SK-N-MC (cell line): ENCODE measurements around the gene IL15RA.
"Not testable (repeated sequence)": the region's sequence is repeated elsewhere in the genome, so short reads cannot be mapped to it uniquely, and the experiment has no call there.

Experiments used
- DNase-seq: peaks from one replicate; pipeline ENCODE4 v3.0.0-alpha.2; 2011; ENCODE audit warnings: low read depth, low spot score
- H3K27ac ChIP-seq: fragments of 200-600 bp; sonication (generic); 2 replicates; pipeline ENCODE4 v1.5.1; 2016; ENCODE audit warnings: mixed run types
- H3K36me3 ChIP-seq: fragments of 200-600 bp; sonication (generic); 2 replicates; pipeline ENCODE4 v1.6.1; 2017; ENCODE audit warnings: antibody characterized with exemption, low read length, mixed read lengths; ENCODE audit not compliant: insufficient read depth
- H3K4me3 ChIP-seq: fragments of 200-600 bp; sonication (generic); 2 replicates; pipeline ENCODE4 v1.5.1; 2016
- H3K9ac ChIP-seq: fragments of 200-600 bp; sonication (generic); 2 replicates; pipeline ENCODE4 v1.8.0; 2017; ENCODE audit warnings: mixed run types, mixed read lengths; ENCODE audit not compliant: insufficient read length
- H3K9me3 ChIP-seq: fragments of 200-600 bp; sonication (generic); 2 replicates; pipeline ENCODE4 v1.6.1; 2017; ENCODE audit warnings: low read depth, mild to moderate bottlenecking, antibody characterized with exemption, low read length, moderate library complexity, mixed read lengths
- EZH2 ChIP-seq: fragments of 200-600 bp; sonication (generic); IDR thresholded peaks from one replicate; pipeline ENCODE4 v1.6.1; 2017; ENCODE audit warnings: antibody characterized with exemption
- FOXP2 ChIP-seq: optimal IDR thresholded peaks from 2 replicates; pipeline ENCODE3; 2011; ENCODE audit warnings: mild to moderate bottlenecking, moderate library complexity; ENCODE audit not compliant: insufficient read depth; ENCODE audit errors: extremely low read length, control extremely low read depth
- POLR2AphosphoS5 ChIP-seq: IDR thresholded peaks from 2 replicates; pipeline ENCODE4 v1.6.1; 2012; ENCODE audit warnings: mild to moderate bottlenecking, low read depth, low read length, borderline replicate concordance

IL15RA gene

DNA sequence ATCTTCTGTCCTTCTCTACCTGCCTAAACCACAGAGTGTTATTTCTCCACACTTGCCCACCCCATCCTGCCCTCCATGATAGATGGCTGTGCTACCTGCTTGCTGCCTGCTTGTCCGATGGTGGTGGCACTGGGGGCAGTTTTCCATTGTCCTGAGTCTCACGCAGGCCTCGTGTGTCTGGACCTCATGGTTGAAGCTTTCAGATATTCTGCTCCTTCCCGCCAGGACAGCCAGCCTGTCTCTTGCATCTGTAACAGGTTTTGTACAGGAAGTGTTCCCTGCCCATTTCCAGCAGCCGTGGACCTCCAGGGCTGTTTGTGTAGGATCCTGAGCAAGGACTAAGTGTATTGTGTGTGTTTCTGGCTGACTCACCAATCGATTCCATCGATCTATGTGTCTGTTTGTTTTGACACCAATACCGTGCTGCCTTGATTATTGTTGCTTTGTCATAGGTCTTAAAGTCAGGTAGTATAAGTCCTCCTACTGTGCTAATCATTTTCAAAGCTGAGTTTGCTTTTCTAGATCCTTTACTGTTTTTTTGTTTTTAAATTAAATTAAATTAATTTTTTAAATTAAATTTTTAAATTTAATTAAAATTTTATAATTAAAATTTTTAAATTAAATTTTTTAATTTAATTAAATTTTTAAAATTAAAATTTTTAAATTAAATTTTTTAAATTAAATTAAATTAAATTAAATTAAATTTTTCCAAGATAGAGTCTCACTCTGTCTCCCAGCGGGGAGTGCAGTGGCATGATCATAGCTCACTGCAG is 8.5 kb downstream of the IL15RA start:
- DNase-seq: no peak
- Histone ChIP-seq H3K9ac (no peak overlapping the region), H3K36me3 (no peaks in the 10 kb centered on the region), H3K27ac (no peak overlapping the region), H3K9me3 (no peaks in the 10 kb centered on the region), H3K4me3 (no peak overlapping the region)
- TF ChIP-seq POLR2AphosphoS5 (no peak), EZH2 (no peak), FOXP2 (no peak)

DNA sequence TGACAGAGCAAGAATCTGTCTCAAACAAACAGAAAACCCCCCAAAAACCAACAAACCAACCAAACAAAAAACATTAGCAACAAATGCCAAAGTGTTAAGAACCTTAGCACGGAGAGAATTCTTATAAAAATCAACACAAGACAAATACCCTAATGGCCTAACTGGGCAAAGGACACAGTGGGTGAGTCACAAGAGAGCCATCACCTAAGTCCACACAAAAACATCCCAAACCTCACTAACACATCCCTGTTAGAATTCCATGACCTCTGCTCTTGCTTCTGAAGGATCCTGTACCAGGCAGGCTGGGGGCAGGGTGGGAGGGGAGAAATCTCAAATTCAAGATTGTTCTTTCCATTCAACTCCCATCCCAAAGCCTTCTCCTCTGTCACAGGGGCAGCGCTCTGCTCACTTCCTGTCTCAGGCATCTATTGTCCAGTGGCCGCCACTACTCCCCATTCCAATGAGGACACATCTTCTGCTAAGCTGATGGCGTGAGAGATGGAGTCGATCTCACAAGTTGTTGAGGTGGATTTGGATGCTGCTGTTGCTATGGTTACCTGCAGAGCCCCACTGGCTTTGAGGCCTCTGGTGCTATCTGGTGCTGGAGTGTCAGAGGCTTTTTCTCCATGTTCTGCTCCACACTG is 9.2 kb downstream of the IL15RA start:
- no peaks in the 10 kb centered on the region for H3K36me3 ChIP-seq
- H3K4me3 ChIP-seq: no peak overlapping the region
- H3K27ac ChIP-seq: no peak overlapping the region
- TF ChIP-seq EZH2 (no peak), POLR2AphosphoS5 (no peak), FOXP2 (no peak)
- DNase-seq: no peak
- no peak overlapping the region for H3K9ac ChIP-seq
- no peaks in the 10 kb centered on the region for H3K9me3 ChIP-seq

DNA sequence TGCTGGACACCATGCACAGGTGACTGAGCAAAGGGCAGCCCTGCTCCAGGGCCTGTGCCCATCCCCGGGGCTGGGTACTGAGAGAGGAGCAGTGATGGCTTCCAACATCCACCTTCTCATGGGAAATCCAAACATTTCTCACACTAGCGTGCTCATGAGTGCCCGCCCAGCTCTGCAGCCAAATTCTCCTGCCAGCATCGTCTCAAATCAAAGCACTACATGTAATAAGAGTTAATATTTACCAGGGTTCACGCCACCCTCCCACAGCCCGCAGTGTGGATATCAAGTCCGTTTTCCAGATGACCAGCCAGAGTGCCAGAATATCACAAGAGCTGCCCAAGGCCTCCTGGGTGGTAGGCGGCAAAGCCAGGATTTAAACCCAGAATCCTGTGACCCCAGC is 12.1 kb downstream of the IL15RA start:
- H3K36me3 ChIP-seq: no peaks in the 10 kb centered on the region
- H3K27ac ChIP-seq: no peak overlapping the region
- TF ChIP-seq EZH2: no peak
- no peak for TF ChIP-seq FOXP2
- TF ChIP-seq POLR2AphosphoS5: no peak
- no peak overlapping the region for H3K4me3 ChIP-seq
- no peaks in the 10 kb centered on the region for H3K9me3 ChIP-seq
- H3K9ac ChIP-seq: no peak overlapping the region
- no peak for DNase-seq

- H3K9me3 ChIP-seq: no peaks in the 10 kb centered on the region
- H3K4me3 ChIP-seq: no peak overlapping the region
- DNase-seq: no peak
- no peak overlapping the region for H3K27ac ChIP-seq
- TF ChIP-seq FOXP2: no peak
- TF ChIP-seq EZH2: no peak
- no peak for TF ChIP-seq POLR2AphosphoS5
- H3K36me3 ChIP-seq: no peaks in the 10 kb centered on the region
- H3K9ac ChIP-seq: no peak overlapping the region
Observed at GRCh38 chr10:5964736-5965135, 12.6 kb downstream of the IL15RA start.

GRCh38 chr10:5963591-5963990 is 13.8 kb downstream of the IL15RA start:
- Histone ChIP-seq H3K9me3 (no peaks in the 10 kb centered on the region), H3K27ac (no peak overlapping the region), H3K36me3 (no peaks in the 10 kb centered on the region), H3K4me3 (no peak overlapping the region), H3K9ac (no peak overlapping the region)
- TF ChIP-seq EZH2 (no peak), FOXP2 (no peak), POLR2AphosphoS5 (no peak)
- DNase-seq: no peak

- Histone ChIP-seq H3K9me3 (no peaks in the 10 kb centered on the region), H3K9ac (no peak overlapping the region), H3K36me3 (no peaks in the 10 kb centered on the region), H3K4me3 (no peak overlapping the region), H3K27ac (no peak overlapping the region)
- DNase-seq: no peak
- no peak for TF ChIP-seq FOXP2
- TF ChIP-seq EZH2: no peak
- no peak for TF ChIP-seq POLR2AphosphoS5
Observed at GRCh38 chr10:5963071-5963470, 14.3 kb downstream of the IL15RA start.

- not testable (repeated sequence) for H3K9ac ChIP-seq, H3K36me3 ChIP-seq, H3K4me3 ChIP-seq, DNase-seq, H3K27ac ChIP-seq, H3K9me3 ChIP-seq
Observed at GRCh38 chr10:5962358-5962940, 14.9 kb downstream of the IL15RA start.

- TF ChIP-seq POLR2AphosphoS5 (no peak), EZH2 (no peak), FOXP2 (no peak)
- H3K36me3 ChIP-seq: no peaks in the 10 kb centered on the region
- no peak overlapping the region for H3K4me3 ChIP-seq
- no peak overlapping the region for H3K27ac ChIP-seq
- no peaks in the 10 kb centered on the region for H3K9me3 ChIP-seq
- DNase-seq: no peak
- no peak overlapping the region for H3K9ac ChIP-seq
Observed at GRCh38 chr10:5961405-5962100, 15.8 kb downstream of the IL15RA start.

GRCh38 chr10:5960973-5961275 is 16.4 kb downstream of the IL15RA start:
- not testable (repeated sequence) for H3K9ac ChIP-seq, H3K27ac ChIP-seq, H3K4me3 ChIP-seq, H3K9me3 ChIP-seq, H3K36me3 ChIP-seq, DNase-seq
